IPS-18a (cell line): ENCODE measurements around the gene CCAR1.
"Not testable (repeated sequence)": the region's sequence is repeated elsewhere in the genome, so short reads cannot be mapped to it uniquely, and the experiment has no call there.

Source experiments
- H3K27ac ChIP-seq: one replicate; pipeline ENCODE4 v1.5.1; 2013; ENCODE audit warnings: low read length
- H3K27me3 ChIP-seq: one replicate; pipeline ENCODE4 v1.6.1; 2013; ENCODE audit warnings: mild to moderate bottlenecking, low read length; ENCODE audit not compliant: control insufficient read depth, insufficient read depth
- H3K36me3 ChIP-seq: one replicate; pipeline ENCODE4 v1.6.1; 2013; ENCODE audit warnings: low read depth, low read length; ENCODE audit not compliant: control insufficient read depth
- H3K4me1 ChIP-seq: one replicate; pipeline ENCODE4 v1.6.1; 2013; ENCODE audit warnings: low read depth, low read length; ENCODE audit not compliant: control insufficient read depth
- H3K4me3 ChIP-seq: one replicate; pipeline ENCODE4 v1.5.1; 2013; ENCODE audit warnings: low read length
- H3K9ac ChIP-seq: one replicate; pipeline ENCODE4 v1.6.1; 2013; ENCODE audit warnings: mild to moderate bottlenecking, low read length, moderate library complexity
- H3K9me3 ChIP-seq: one replicate; pipeline ENCODE4 v1.6.1; 2013; ENCODE audit warnings: low read depth, low read length; ENCODE audit not compliant: control insufficient read depth

CCAR1 gene

DNA sequence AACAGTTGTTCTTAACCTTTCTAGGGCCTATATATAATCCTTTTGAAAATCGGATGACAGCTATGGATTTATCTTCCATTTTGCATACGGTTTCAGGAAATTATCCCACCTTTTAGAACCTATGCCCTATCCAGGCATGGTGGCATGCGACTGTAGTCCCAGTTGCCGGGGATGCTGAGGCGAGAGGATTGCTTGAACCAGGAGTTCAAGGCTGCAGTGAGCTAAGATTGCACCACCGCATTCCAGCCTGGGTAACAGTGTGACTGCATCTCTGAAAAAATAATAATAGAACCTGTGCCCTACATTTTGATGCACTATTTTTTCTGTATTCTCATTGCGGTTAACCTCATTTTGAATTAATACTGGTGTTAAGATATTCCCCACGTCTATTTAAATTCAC lies 11.6 kb downstream of the CCAR1 start:
- peaks cover 85% of the 10 kb centered on the region for H3K36me3 ChIP-seq
- no peak overlapping the region for H3K27ac ChIP-seq
- H3K27me3 ChIP-seq, result no peaks in the 10 kb centered on the region
- H3K9ac ChIP-seq, result no peak overlapping the region
- no peaks in the 10 kb centered on the region for H3K4me1 ChIP-seq
- H3K9me3 ChIP-seq, result no peaks in the 10 kb centered on the region
- no peak overlapping the region for H3K4me3 ChIP-seq

DNA sequence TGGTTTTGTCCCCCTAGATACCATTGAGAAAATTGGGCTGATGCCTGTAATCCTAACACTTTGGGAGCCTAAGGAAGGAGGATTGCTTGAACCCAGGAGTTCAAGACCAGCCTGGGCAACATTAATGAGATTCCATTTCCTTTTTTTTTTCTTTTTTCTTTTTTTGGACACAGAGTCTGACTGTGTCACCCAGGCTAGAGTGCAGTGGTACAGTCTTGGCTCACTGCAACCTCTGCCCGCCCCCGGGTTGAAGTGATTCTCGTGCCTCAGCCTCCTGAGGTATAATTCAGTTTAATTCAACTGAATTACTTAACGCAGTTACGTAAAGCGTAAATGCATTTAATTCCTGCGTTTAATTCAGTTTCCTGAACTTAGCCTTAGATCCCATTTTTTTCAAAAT lies 13.3 kb downstream of the CCAR1 start:
- Histone ChIP-seq H3K9me3 (no peaks in the 10 kb centered on the region), H3K27ac (no peak overlapping the region), H3K9ac (no peak overlapping the region), H3K4me1 (no peaks in the 10 kb centered on the region), H3K4me3 (no peak overlapping the region), H3K27me3 (no peaks in the 10 kb centered on the region), H3K36me3 (peaks cover 87% of the 10 kb centered on the region)

DNA sequence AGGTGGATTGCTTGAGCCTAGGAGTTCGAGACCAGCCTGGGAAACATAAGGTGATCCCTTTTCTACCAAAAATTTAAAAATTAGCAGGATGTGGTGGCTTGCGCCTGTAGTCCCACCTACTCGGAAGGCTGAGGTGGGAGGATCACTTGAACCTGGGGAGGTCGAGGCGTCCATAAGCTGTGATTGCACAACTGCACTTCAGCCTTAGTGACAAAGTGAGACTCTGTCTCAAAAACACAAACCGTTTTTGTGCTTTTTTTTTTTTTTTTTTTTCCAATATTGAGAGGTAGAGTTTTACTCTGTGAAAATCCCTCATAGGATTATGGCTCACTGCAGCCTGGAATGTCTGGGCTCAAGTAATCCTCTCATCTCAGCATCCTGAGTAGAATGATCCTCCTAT lies 14.1 kb downstream of the CCAR1 start:
- no peaks in the 10 kb centered on the region for H3K4me1 ChIP-seq
- no peak overlapping the region for H3K4me3 ChIP-seq
- no peak overlapping the region for H3K27ac ChIP-seq
- peaks cover 88% of the 10 kb centered on the region for H3K36me3 ChIP-seq
- no peaks in the 10 kb centered on the region for H3K9me3 ChIP-seq
- H3K27me3 ChIP-seq, result no peaks in the 10 kb centered on the region
- no peak overlapping the region for H3K9ac ChIP-seq

DNA sequence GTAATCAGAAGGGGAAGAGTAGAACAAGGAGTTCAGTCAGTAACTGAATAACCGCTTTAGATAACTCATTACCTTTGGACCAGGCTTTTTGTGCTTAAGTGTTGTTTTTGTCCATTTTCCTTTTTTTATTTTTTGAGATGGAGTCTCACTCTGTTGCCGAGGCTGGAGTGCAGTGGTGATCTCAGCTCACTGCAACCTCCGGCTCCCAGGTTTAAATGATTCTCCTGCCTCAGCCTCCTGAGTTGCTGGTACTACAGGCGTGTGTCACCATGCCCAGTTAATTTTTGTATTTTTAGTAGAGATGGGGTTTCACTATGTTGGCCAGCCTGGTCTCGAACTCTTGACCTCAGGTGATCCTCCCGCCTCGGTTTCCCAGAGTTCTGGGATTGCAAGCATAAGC lies 14.7 kb downstream of the CCAR1 start:
- H3K9ac ChIP-seq, H3K4me3 ChIP-seq, H3K9me3 ChIP-seq, H3K4me1 ChIP-seq, H3K27ac ChIP-seq, H3K27me3 ChIP-seq: not testable (repeated sequence)
- peaks cover 92% of the 10 kb centered on the region for H3K36me3 ChIP-seq

DNA sequence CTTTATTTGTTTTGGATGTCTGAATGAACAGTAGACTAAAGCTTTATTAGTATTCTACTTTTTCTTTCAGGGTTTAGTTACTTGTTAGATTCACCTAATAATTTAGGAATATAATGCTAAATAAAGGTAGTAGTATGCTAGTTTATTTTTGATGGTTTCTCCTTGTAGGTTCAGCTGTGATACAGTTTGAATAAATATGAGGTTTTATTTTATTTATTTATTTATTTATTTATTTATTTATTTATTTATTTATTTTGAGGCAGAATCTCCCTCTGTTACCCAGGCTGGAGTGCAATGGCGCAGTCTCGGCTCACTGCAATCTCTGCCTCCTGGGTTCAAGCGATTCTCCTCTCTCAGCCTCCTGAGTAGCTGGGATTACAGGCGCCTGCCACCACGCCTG lies 19.6 kb downstream of the CCAR1 start:
- not testable (repeated sequence) for H3K4me1 ChIP-seq, H3K9ac ChIP-seq, H3K27me3 ChIP-seq, H3K9me3 ChIP-seq, H3K4me3 ChIP-seq, H3K27ac ChIP-seq
- H3K36me3 ChIP-seq, result peaks cover 93% of the 10 kb centered on the region

DNA sequence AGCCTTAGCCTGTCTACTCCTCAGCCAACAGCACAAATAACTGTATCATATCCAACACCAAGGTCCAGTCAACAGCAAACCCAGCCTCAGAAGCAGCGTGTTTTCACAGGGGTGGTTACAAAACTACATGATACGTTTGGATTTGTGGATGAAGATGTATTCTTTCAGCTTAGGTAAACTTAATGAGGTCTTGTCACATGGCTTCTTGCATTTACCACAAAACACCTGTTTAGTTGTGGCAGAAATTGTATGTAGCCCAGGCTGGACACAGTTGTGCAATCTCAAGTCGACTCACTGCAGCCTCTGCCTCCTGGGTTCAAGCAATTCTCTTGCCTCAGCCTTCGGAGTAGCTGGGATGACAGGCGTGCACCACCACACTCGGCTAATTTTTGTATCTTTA lies 21.4 kb downstream of the CCAR1 start:
- Histone ChIP-seq H3K36me3 (peaks cover 86% of the 10 kb centered on the region), H3K27me3 (no peaks in the 10 kb centered on the region), H3K4me3 (no peak overlapping the region)

DNA sequence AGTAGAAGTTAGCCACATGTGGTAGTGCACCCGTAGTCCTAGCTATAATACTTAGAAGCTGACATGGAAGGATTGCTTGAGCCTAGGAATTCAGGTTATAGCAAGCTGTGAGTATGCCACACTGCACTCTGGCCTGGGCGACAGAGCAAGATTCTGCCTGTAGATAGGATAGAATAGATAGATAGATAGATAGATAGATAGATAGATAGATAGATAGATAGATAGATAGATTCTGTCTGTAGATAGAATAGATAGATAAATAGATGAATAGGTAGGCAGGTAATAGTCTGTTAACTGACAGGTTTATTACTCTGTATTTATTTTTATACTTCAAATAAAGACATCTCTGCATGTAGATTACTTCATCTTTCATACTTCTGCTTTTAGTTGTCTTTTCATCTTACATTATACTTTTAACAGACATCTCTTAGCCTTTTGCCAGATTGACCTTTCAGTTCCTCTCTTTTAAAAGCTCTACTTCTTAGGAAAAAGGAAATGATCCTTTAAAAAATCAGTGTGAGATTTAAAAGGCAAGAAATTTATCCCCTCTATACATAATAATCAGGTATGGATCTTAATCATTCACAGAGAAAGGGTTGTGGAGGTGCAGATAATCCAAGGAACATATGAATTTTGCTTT lies 31.8 kb downstream of the CCAR1 start:
- H3K4me1 ChIP-seq, result no peaks in the 10 kb centered on the region
- no peaks in the 10 kb centered on the region for H3K27me3 ChIP-seq
- H3K9me3 ChIP-seq, result no peaks in the 10 kb centered on the region
- H3K36me3 ChIP-seq, result peaks cover 96% of the 10 kb centered on the region
- H3K4me3 ChIP-seq, result no peak overlapping the region
- H3K27ac ChIP-seq, result no peak overlapping the region
- no peak overlapping the region for H3K9ac ChIP-seq

More for the DNA sequence above, 21.4 kb downstream of the CCAR1 start:
- no peak overlapping the region for H3K9ac ChIP-seq
- no peaks in the 10 kb centered on the region for H3K9me3 ChIP-seq
- no peaks in the 10 kb centered on the region for H3K4me1 ChIP-seq
- H3K27ac ChIP-seq, result no peak overlapping the region

DNA sequence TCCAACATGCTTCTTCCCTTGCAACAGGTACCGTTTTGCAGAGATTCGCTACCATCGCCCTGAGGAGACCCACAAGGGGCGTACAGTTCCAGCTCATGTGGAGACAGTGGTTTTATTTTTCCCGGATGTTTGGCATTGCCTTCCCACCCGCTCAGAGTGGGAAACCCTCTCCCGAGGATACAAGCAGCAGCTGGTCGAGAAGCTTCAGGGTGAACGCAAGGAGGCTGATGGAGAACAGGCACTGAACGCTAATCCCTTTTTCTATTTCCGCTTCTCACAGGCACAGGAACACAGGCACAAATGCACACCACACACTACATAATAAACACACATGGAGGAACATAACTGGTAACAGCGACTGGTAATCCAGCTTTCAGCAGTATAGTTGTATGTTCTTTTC lies 35.2 kb downstream of the CCAR1 start:
- no peaks in the 10 kb centered on the region for H3K9me3 ChIP-seq
- no peak overlapping the region for H3K4me3 ChIP-seq
- H3K4me1 ChIP-seq, result no peaks in the 10 kb centered on the region
- peaks cover 92% of the 10 kb centered on the region for H3K36me3 ChIP-seq
- no peak overlapping the region for H3K27ac ChIP-seq
- H3K9ac ChIP-seq, result no peak overlapping the region
- H3K27me3 ChIP-seq, result no peaks in the 10 kb centered on the region

DNA sequence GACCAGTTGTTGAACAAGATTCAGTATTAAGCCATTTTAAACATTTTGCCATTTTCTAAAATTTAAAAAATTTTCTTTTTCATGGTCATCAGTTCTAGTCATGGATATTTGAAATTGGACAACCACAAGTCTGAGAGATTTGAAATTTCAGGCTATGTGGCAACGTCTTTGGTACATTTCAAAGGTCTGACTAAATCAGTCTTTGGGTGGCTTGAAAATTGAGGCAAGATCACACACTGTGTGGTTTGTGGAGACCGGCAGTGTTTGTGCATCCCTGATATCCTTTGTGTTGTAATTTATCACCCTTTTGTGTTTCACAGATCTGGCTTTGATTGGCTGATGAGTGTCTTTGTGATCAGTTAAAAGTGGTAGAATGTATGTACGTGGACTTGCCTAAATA lies 35.7 kb downstream of the CCAR1 start:
- H3K27me3 ChIP-seq, result no peaks in the 10 kb centered on the region
- no peaks in the 10 kb centered on the region for H3K9me3 ChIP-seq
- no peak overlapping the region for H3K4me3 ChIP-seq
- no peaks in the 10 kb centered on the region for H3K4me1 ChIP-seq
- no peak overlapping the region for H3K9ac ChIP-seq
- no peak overlapping the region for H3K27ac ChIP-seq
- H3K36me3 ChIP-seq, result peaks cover 92% of the 10 kb centered on the region

DNA sequence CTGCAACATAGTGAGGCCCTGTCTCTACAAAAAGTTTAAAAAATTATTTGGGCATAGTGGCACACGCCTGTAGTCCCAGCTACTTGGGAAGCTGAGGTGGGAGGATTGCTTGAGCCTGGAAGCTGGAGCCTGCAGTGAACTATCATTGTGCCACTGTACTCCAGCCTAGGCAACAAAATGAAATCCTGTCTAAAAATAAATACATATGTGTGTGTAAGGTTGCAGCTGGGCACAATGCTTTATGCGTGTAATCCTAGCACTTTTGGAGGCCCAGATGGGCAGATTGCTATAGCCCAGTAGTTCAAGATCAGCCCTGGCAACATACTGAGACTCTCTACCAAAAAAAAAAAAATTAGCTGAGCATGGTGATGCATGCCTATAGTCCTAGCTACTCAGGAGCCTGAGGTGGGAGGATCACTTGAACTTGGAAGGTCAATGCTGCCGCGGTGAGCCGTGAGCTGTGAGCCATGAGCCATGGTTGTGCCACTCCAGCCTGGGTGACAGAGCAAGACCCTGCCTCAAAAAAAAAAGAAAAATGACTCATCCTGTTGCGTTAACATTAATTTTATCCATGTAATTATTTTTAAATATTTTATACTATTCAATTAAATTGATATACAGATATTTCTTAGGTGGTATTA lies 38.3 kb downstream of the CCAR1 start:
- Histone ChIP-seq H3K27ac (no peak overlapping the region), H3K36me3 (peaks cover 81% of the 10 kb centered on the region), H3K9ac (no peak overlapping the region), H3K9me3 (no peaks in the 10 kb centered on the region), H3K4me1 (no peaks in the 10 kb centered on the region), H3K4me3 (no peak overlapping the region), H3K27me3 (no peaks in the 10 kb centered on the region)

DNA sequence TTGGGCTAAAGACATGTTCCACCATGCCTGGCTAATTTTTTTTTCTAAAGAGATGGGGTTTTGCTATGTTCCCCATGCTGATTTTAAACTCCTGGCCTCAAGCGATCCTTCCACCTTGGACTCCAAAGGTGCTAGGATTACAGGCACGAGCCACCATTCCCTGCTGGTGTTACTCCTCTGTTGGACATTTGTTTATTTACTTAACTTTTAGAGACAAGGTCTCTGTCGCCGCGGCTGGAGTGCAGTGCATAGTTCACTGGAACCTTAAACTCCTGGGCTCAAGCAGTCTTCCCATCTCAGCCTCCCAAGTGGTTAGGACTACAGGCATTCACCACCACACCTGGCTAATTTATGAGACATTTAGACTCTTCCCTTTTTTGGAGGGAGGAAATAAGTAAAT lies 38.9 kb downstream of the CCAR1 start:
- Histone ChIP-seq H3K36me3 (peaks cover 81% of the 10 kb centered on the region), H3K4me3 (no peak overlapping the region), H3K4me1 (no peaks in the 10 kb centered on the region), H3K27ac (no peak overlapping the region), H3K9ac (no peak overlapping the region), H3K27me3 (no peaks in the 10 kb centered on the region), H3K9me3 (no peaks in the 10 kb centered on the region)

DNA sequence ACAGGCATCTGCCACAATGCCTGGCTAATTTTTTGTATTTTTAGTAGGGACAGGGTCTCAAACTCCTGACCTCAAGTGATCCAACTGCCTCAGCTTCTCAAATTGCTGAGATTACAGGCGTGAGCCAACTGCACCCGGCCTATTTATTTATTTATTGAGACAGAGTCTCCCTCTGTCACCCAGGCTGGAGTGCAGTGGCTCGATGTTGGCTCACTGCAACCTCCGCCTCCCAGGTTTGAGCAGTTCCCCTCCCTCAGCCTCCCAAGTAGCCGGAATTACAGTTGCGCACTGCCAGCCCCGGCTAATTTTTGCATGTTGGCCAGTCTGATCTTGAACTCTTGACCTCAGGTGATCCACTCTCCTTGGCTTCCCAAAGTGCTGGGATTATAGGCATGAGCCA lies 46.4 kb downstream of the CCAR1 start:
- not testable (repeated sequence) for H3K27ac ChIP-seq, H3K9ac ChIP-seq, H3K4me1 ChIP-seq, H3K4me3 ChIP-seq, H3K9me3 ChIP-seq, H3K27me3 ChIP-seq
- H3K36me3 ChIP-seq, result peaks cover 83% of the 10 kb centered on the region
